HepG2 (cell line): Measurements from ENCODE around the gene PDCD2L. TPM values are rescaled to one million over a fixed set of nuclear protein-coding genes. Genes with fewer than 3 reads are reported as not detected.
A peak's percentile ranks its signal among the peaks of the same experiment; 100 is the strongest.

ENCODE experiments used
- AGO2 ChIP-seq: fragments of 200-400 bp; formaldehyde crosslinking; optimal IDR thresholded peaks from 2 replicates; pipeline ENCODE3; 2017; ENCODE audit warnings: mild to moderate bottlenecking, low read depth, low read length, moderate library complexity
- BRD4 ChIP-seq: sonication (generic); formaldehyde crosslinking; IDR thresholded peaks from 2 replicates; pipeline ENCODE4 v1.4.0; 2020; ENCODE audit warnings: missing genetic modification reagents
- CBX1 ChIP-seq: IDR thresholded peaks from one replicate; pipeline ENCODE4 v1.6.1; 2016; ENCODE audit warnings: antibody characterized with exemption, low read depth
- CREB3 ChIP-seq: sonication (generic); formaldehyde crosslinking; IDR thresholded peaks from 2 replicates; pipeline ENCODE4 v1.5.0; 2020; ENCODE audit warnings: missing genetic modification reagents
- EEA1 ChIP-seq: sonication (generic); formaldehyde crosslinking; IDR thresholded peaks from 2 replicates; pipeline ENCODE4 v1.5.1; 2020; ENCODE audit warnings: mild to moderate bottlenecking, missing genetic modification reagents, borderline replicate concordance
- HIC2 ChIP-seq: sonication (generic); formaldehyde crosslinking; IDR thresholded peaks from 2 replicates; pipeline ENCODE4 v1.9.0; 2022; ENCODE audit warnings: low read depth, missing genetic modification reagents
- HOXA5 ChIP-seq: sonication (generic); formaldehyde crosslinking; IDR thresholded peaks from 2 replicates; pipeline ENCODE4 v1.4.0; 2020; ENCODE audit warnings: missing genetic modification reagents
- KAT2B ChIP-seq: fragments of 150-350 bp; IDR thresholded peaks from 2 replicates; pipeline ENCODE4 v1.6.1; 2014; ENCODE audit warnings: low read depth, low read length, borderline replicate concordance
- KDM3A ChIP-seq: IDR thresholded peaks from 2 replicates; pipeline ENCODE4 v1.6.1; 2018; ENCODE audit warnings: low read depth, missing compliant biosample characterization
- KDM4B ChIP-seq: sonication (generic); formaldehyde crosslinking; IDR thresholded peaks from 2 replicates; pipeline ENCODE4 v1.4.0; 2020; ENCODE audit warnings: missing genetic modification reagents
- MBNL3 ChIP-seq: fragments of 250-450 bp; sonication (Bioruptor Pico); conservative IDR thresholded peaks from 2 replicates; pipeline ENCODE4 v1.8.0; 2022; ENCODE audit warnings: mild to moderate bottlenecking, inconsistent platforms
- MXD4 ChIP-seq: IDR thresholded peaks from 2 replicates; pipeline ENCODE4 v1.6.1; 2016; ENCODE audit warnings: mild to moderate bottlenecking, missing biosample characterization, missing genetic modification reagents
- NR2F1 ChIP-seq, 2 experiments: fragments of 450-650 bp in 1 of 2; formaldehyde crosslinking in 1 of 2; IDR thresholded peaks; 2 replicates each; pipeline versions ENCODE4 v1.5.0 to v1.6.1; 2016 to 2020; ENCODE audit warnings: mild to moderate bottlenecking in 1 of 2, missing compliant biosample characterization in 1 of 2, missing genetic modification reagents in 1 of 2, moderate library complexity in 1 of 2
- REPIN1 ChIP-seq: sonication (generic); formaldehyde crosslinking; IDR thresholded peaks from 2 replicates; pipeline ENCODE4 v1.8.0; 2022; ENCODE audit warnings: missing genetic modification reagents, low read depth, mild to moderate bottlenecking, borderline replicate concordance
- TCF12 ChIP-seq, 2 experiments: fragments of 450-650 bp in 1 of 2; sonication (generic) in 1 of 2; formaldehyde crosslinking in 1 of 2; IDR thresholded peaks; 2 replicates each; pipeline versions ENCODE4 v1.6.1 to v1.8.0; 2017 to 2022; ENCODE audit warnings: antibody characterized with exemption in 1 of 2, mild to moderate bottlenecking in 1 of 2, missing genetic modification reagents in 1 of 2, moderate library complexity in 1 of 2
- TFDP2 ChIP-seq: sonication (generic); formaldehyde crosslinking; IDR thresholded peaks from 2 replicates; pipeline ENCODE4 v1.4.0; 2020; ENCODE audit warnings: missing genetic modification reagents
- ZBED4 ChIP-seq: sonication (generic); formaldehyde crosslinking; IDR thresholded peaks from 2 replicates; pipeline ENCODE4 v1.4.0; 2020; ENCODE audit warnings: missing genetic modification reagents, borderline replicate concordance
- ZFP41 ChIP-seq: sonication (generic); formaldehyde crosslinking; IDR thresholded peaks from 2 replicates; pipeline ENCODE4 v1.4.0; 2020; ENCODE audit warnings: mild to moderate bottlenecking, missing genetic modification reagents, borderline replicate concordance
- ZSCAN5A ChIP-seq: sonication (generic); formaldehyde crosslinking; IDR thresholded peaks from 2 replicates; pipeline ENCODE4 v1.8.0; 2022; ENCODE audit warnings: mild to moderate bottlenecking, missing genetic modification reagents, borderline replicate concordance
- polyA plus RNA-seq, 8 experiments: library from polyadenylated mRNA; depleted of rRNA in 3 of 8; stranded (reverse) in 7 of 8; unstranded in 1 of 8; fragments of >200 nt; fragmentation: Illumina TruSeq in 4 of 8; extraction: Trizol in 4 of 8; gene quantifications; 2 replicates each; pipeline versions ENCODE4 v1.2.1 to v1.2.3, GENCODE V29; 2011 to 2016; ENCODE audit warnings: low read depth in 4 of 8, missing spikeins in 1 of 8, mixed read lengths in 1 of 8; ENCODE audit not compliant: insufficient read depth in 1 of 8
- total RNA-seq, 5 experiments: library from RNA; depleted of rRNA; stranded (reverse); fragments of >200 nt; fragmentation: Illumina TruSeq; extraction: Trizol; gene quantifications; 2 replicates each; pipeline ENCODE4 v1.2.3, GENCODE V29; 2016; ENCODE audit warnings: low read depth in 1 of 5

PDCD2L gene
- total and polyA plus RNA-seq, 2 of the 13 experiments (the other 11 are each of a cell fraction or from before 2014, with no cell fraction given) = 29.3 to 35.2 TPM

GRCh38 chr19:34404109-34404909 lies at the start of gene PDCD2L (continued):
- TF ChIP-seq BRD4 (CRISPR knock-in tag) (no peak), TCF12 (IDR thresholded peaks at IDR 0.05) (no peak), TCF12 (CRISPR knock-in tag; IDR thresholded peaks at IDR 0.05) (no peak), ZSCAN5A (no peak), KAT2B (no peak), HIC2 (CRISPR knock-in tag) (peak; percentile 61), EEA1 (CRISPR knock-in tag) (no peak), CREB3 (peak; percentile 95), KDM3A (CRISPR knock-in tag) (no peak), CBX1 (no peak), AGO2 (peak; percentile 76), KDM4B (CRISPR knock-in tag) (peak; percentile 47; the same call in 1 of the 2 replicates), MXD4 (CRISPR knock-in tag) (peak; percentile 88), MBNL3 (CRISPR knock-in tag) (no peak), TFDP2 (peak; percentile 75), ZBED4 (CRISPR knock-in tag) (no peak), ZFP41 (CRISPR knock-in tag) (peak; percentile 91; the same call in 1 of the 2 replicates), NR2F1 (CRISPR knock-in tag; IDR thresholded peaks at IDR 0.05) (no peak), REPIN1 (peak; percentile 15; the same call in 1 of the 2 replicates), HOXA5 (CRISPR knock-in tag) (peak; percentile 88; the same call in 1 of the 2 replicates)
